Measurements from ENCODE around the gene AMH. TPM values are rescaled to one million over a fixed set of nuclear protein-coding genes. Genes with fewer than 3 reads are reported as not detected.
A peak's percentile ranks its signal among the peaks of the same experiment; 100 is the strongest.

Gene AMH
- total RNA-seq, 1 experiment from 2014 or later = 42.8 TPM

GRCh38 chr19:2261438-2262172, 12.5 kb downstream of the AMH start:
- DNase-seq (ENCODE audit: low read depth, low spot score) (peak; percentile 37), ATAC-seq (peak; percentile 70)
- intact Hi-C loops (cut with micrococcal nuclease) = no loop called here
- Histone ChIP-seq H3K36me3 (ENCODE audit: control insufficient read depth in 1 of 2, insufficient read depth in 2 of 2, low read length in 2 of 2) (no peaks in the 10 kb centered on the region), H3K4me1 (ENCODE audit: control insufficient read depth in 1 of 2, insufficient read depth in 2 of 2, low read length in 2 of 2) (peaks cover 9% of the 10 kb centered on the region in 2 experiments; a peak in 3 of 4 replicates), H3K4me3 (replicated peaks in 1 of 2; ENCODE audit: low read depth in 1 of 2, low read length in 2 of 2) (no peak overlapping the region), H2AFZ (ENCODE audit: low read depth, low read length, poor library complexity, severe bottlenecking) (peak overlapping the region; percentile 73), H4K20me1 (ENCODE audit: insufficient read depth) (no peaks in the 10 kb centered on the region), H3K9me3 (ENCODE audit: control insufficient read depth in 1 of 2, insufficient read depth in 1 of 2, low read depth in 1 of 2, low read length in 2 of 2) (no peaks in the 10 kb centered on the region), H3K79me2 (ENCODE audit: insufficient read depth, low read length) (no peaks in the 10 kb centered on the region), H3K9ac (ENCODE audit: low read length) (no peak overlapping the region), H3K4me2 (ENCODE audit: low read length) (peak overlapping the region; percentile 13; the same call in 1 of the 2 replicates), H3K27me3 (ENCODE audit: insufficient read depth, low read length) (no peaks in the 10 kb centered on the region), H3K9me2 (ENCODE audit: insufficient read depth) (no peaks in the 10 kb centered on the region), H3K27ac (ENCODE audit: low read depth, low read length) (no peak overlapping the region)
- RAD21 ChIA-PET (ENCODE audit: low non-redundant PET in 1 of 2, low total read pairs in 2 of 2, uncharacterized antibody in 2 of 2, unreplicated experiment in 2 of 2) = no interaction called here
- TF ChIP-seq YY1 (IDR thresholded peaks at IDR 0.05; ENCODE audit: extremely low read depth, insufficient replicate concordance, low read depth, low read length) = peak; percentile 55
- peak; percentile 64 for TF ChIP-seq RAD21 (IDR thresholded peaks at IDR 0.05; ENCODE audit: low read depth)
- TF ChIP-seq CEBPB (IDR thresholded peaks at IDR 0.05; ENCODE audit: low read depth) = no peak
- TF ChIP-seq POLR2A (IDR thresholded peaks at IDR 0.05; ENCODE audit: borderline replicate concordance, extremely low read depth, insufficient read depth, insufficient read length) = no peak
- no peak for TF ChIP-seq ZNF274 (IDR thresholded peaks at IDR 0.05; ENCODE audit: low read depth, low read length)
- no peak for TF ChIP-seq EZH2 (IDR thresholded peaks at IDR 0.05)
- no peak for TF ChIP-seq ELF1 (IDR thresholded peaks at IDR 0.05; ENCODE audit: borderline replicate concordance, low read depth)
- no peak for TF ChIP-seq EGR1 (IDR thresholded peaks at IDR 0.05; ENCODE audit: low read depth)
- no peak for TF ChIP-seq TCF7L2 (IDR thresholded peaks at IDR 0.05; ENCODE audit: borderline replicate concordance, extremely low read depth, insufficient read depth, insufficient read length)
- TF ChIP-seq ATF3 (IDR thresholded peaks at IDR 0.05) = no peak
- no peak for TF ChIP-seq CBX3 (IDR thresholded peaks at IDR 0.05; ENCODE audit: low read depth)
- no peak for TF ChIP-seq REST (IDR thresholded peaks at IDR 0.05; ENCODE audit: low read depth)
- no peak for TF ChIP-seq POLR2AphosphoS5 (IDR thresholded peaks at IDR 0.05; ENCODE audit: low read depth, low read length)
- TF ChIP-seq SIN3A (IDR thresholded peaks at IDR 0.05; ENCODE audit: low read depth) = no peak
- TF ChIP-seq CTCF (IDR thresholded peaks at IDR 0.05 in 2 of 3, conservative IDR thresholded peaks at IDR 0.05 in 1 of 3; ENCODE audit: borderline replicate concordance in 1 of 3, insufficient read depth in 1 of 3, low read depth in 2 of 3, low read length in 2 of 3) = peak; percentile 58 to 86 (median 76); a peak in 5 of 6 replicates
- POLR2A ChIA-PET = interaction anchor here (1.1 kb wide), 1 partner anchor 9 kb away, joined by 4 read pairs; no protein-coding TSS in a partner anchor
- CTCF ChIA-PET = interaction anchor here (0.6 to 2.2 kb wide), 9 partner anchors 8 to 375 kb away, joined by 3 to 7 read pairs (median 3); no protein-coding TSS in a partner anchor
- no TSS peak for BruUV-seq (replicated peaks)

All from HCT116 (cell line).